Stimulated activated CD4-positive, alpha-beta T cell treated with anti-CD3 and anti-CD28 coated beads, Interleukin-4, amount 100 ng/mL, for 24 hours (primary cell): ENCODE results near the gene TMEM18.

Experiments used
- DNase-seq: peaks from one replicate; pipeline ENCODE4 v3.0.0-alpha.2; 2020

The TMEM18 gene

GRCh38 chr2:671787-672605, 5.2 kb downstream of the TMEM18 start:
- DNase-seq: no peak

- no peak for DNase-seq
Measured at GRCh38 chr2:671072-671471, 6.1 kb downstream of the TMEM18 start.

- no peak for DNase-seq
Measured at GRCh38 chr2:670637-671036, 6.6 kb downstream of the TMEM18 start.

- no peak for DNase-seq
Measured at GRCh38 chr2:669323-669722, 7.9 kb downstream of the TMEM18 start.

- no peak for DNase-seq
Measured at GRCh38 chr2:668000-668398, 9.2 kb downstream of the TMEM18 start.

- DNase-seq: peak; percentile 34
Measured at GRCh38 chr2:667332-667999, 9.7 kb downstream of the TMEM18 start.

GRCh38 chr2:666441-666840, 10.8 kb downstream of the TMEM18 start:
- no peak for DNase-seq

- no peak for DNase-seq
Measured at GRCh38 chr2:665340-666073, 11.7 kb downstream of the TMEM18 start.

GRCh38 chr2:664063-664462, 13.1 kb downstream of the TMEM18 start:
- DNase-seq: no peak

- DNase-seq: no peak
Measured at GRCh38 chr2:663221-663620, 14.0 kb downstream of the TMEM18 start.

GRCh38 chr2:661360-661635, 15.9 kb downstream of the TMEM18 start:
- DNase-seq: no peak

GRCh38 chr2:660586-661359, 16.4 kb downstream of the TMEM18 start:
- DNase-seq: no peak

GRCh38 chr2:660029-660428, 17.2 kb downstream of the TMEM18 start:
- DNase-seq: no peak

- DNase-seq: no peak
Measured at GRCh38 chr2:658426-658825, 18.8 kb downstream of the TMEM18 start.

GRCh38 chr2:657766-658165, 19.4 kb downstream of the TMEM18 start:
- DNase-seq: no peak

- DNase-seq: no peak
Measured at GRCh38 chr2:656676-657075, 20.5 kb downstream of the TMEM18 start.

GRCh38 chr2:655626-656025, 21.6 kb downstream of the TMEM18 start:
- DNase-seq: no peak

- DNase-seq: no peak
Measured at GRCh38 chr2:654896-655295, 22.3 kb downstream of the TMEM18 start.

- no peak for DNase-seq
Measured at GRCh38 chr2:653645-654425, 23.4 kb downstream of the TMEM18 start.

GRCh38 chr2:652881-653480, 24.2 kb downstream of the TMEM18 start:
- DNase-seq: no peak

GRCh38 chr2:651951-652373, 25.2 kb downstream of the TMEM18 start:
- DNase-seq: no peak
